SU-DHL-6 (cell line): ENCODE measurements around the gene SLC19A1.

Source experiments
- H2AFZ ChIP-seq: fragments of 200-600 bp; sonication (generic); 2 replicates; pipeline ENCODE4 v1.6.1; 2014; ENCODE audit warnings: low read depth, mild to moderate bottlenecking, moderate library complexity, mixed read lengths, antibody characterized with exemption, low read length; ENCODE audit not compliant: severe bottlenecking
- H3F3A ChIP-seq: fragments of 200-600 bp; shearing (Covaris generic); 2 replicates; pipeline ENCODE4 v1.6.0; 2016; ENCODE audit warnings: antibody characterized with exemption, mild to moderate bottlenecking; ENCODE audit not compliant: insufficient read depth
- H3K27ac ChIP-seq: fragments of 200-600 bp; sonication (generic); 2 replicates; pipeline ENCODE4 v1.5.1; 2016; ENCODE audit warnings: low read depth, mild to moderate bottlenecking, low read length, moderate library complexity, mixed read lengths
- H3K27me3 ChIP-seq: fragments of 200-600 bp; sonication (generic), shearing (Covaris generic); 2 replicates; pipeline ENCODE4 v1.6.0; 2014; ENCODE audit warnings: mild to moderate bottlenecking, low read length
- H3K36me3 ChIP-seq: fragments of 200-600 bp; sonication (generic); 2 replicates; pipeline ENCODE4 v1.6.1; 2014; ENCODE audit warnings: mild to moderate bottlenecking, low read length, mixed read lengths
- H3K4me2 ChIP-seq: fragments of 300-600, 200-600 bp; shearing (Covaris generic), sonication (generic); 2 replicates; pipeline ENCODE4 v1.6.0; 2014; ENCODE audit warnings: low read length, low read depth, mild to moderate bottlenecking; ENCODE audit not compliant: poor library complexity, severe bottlenecking
- H3K4me3 ChIP-seq: fragments of 200-600 bp; sonication (generic); 2 replicates; pipeline ENCODE4 v1.5.1; 2014; ENCODE audit warnings: antibody characterized with exemption, low read length, mild to moderate bottlenecking, mixed read lengths; ENCODE audit not compliant: insufficient read depth, poor library complexity, severe bottlenecking
- H3K79me2 ChIP-seq: fragments of 200-600 bp; sonication (generic); 2 replicates; pipeline ENCODE4 v1.6.1; 2014; ENCODE audit warnings: mild to moderate bottlenecking, low read length, moderate library complexity; ENCODE audit not compliant: insufficient read depth
- H3K9ac ChIP-seq: fragments of 200-600 bp; sonication (generic); 2 replicates; pipeline ENCODE4 v1.7.0; 2014; ENCODE audit warnings: mild to moderate bottlenecking, low read length
- H3K9me2 ChIP-seq: fragments of 200-600 bp; sonication (generic); replicated peaks from 2 replicates; pipeline ENCODE4 v1.6.1; 2014; ENCODE audit warnings: low read length; ENCODE audit not compliant: insufficient read depth
- H3K9me3 ChIP-seq: fragments of 200-600 bp; sonication (generic); 2 replicates; pipeline ENCODE4 v1.6.1; 2014; ENCODE audit warnings: low read length, mixed read lengths; ENCODE audit not compliant: insufficient read depth
- H4K20me1 ChIP-seq: fragments of 200-600 bp; sonication (generic); 2 replicates; pipeline ENCODE4 v1.6.1; 2014; ENCODE audit warnings: low read depth, mild to moderate bottlenecking, antibody characterized with exemption, low read length, moderate library complexity, mixed read lengths
- EZH2phosphoT487 ChIP-seq: fragments of 200-600 bp; sonication (generic), shearing (Covaris generic); conservative IDR thresholded peaks from 2 replicates; pipeline ENCODE4 v1.6.1; 2018; ENCODE audit warnings: mild to moderate bottlenecking, antibody characterized with exemption, low read length, moderate library complexity, mixed read lengths
- TF ChIP-seq, protein P1 (sequence below): fragments of 200-600 bp; sonication (generic); IDR thresholded peaks from one replicate; pipeline ENCODE4 v1.5.1; 2017; ENCODE audit warnings: antibody characterized with exemption, mild to moderate bottlenecking, low read length, moderate library complexity; ENCODE audit not compliant: insufficient read depth, poor library complexity, severe bottlenecking

The SLC19A1 gene

DNA sequence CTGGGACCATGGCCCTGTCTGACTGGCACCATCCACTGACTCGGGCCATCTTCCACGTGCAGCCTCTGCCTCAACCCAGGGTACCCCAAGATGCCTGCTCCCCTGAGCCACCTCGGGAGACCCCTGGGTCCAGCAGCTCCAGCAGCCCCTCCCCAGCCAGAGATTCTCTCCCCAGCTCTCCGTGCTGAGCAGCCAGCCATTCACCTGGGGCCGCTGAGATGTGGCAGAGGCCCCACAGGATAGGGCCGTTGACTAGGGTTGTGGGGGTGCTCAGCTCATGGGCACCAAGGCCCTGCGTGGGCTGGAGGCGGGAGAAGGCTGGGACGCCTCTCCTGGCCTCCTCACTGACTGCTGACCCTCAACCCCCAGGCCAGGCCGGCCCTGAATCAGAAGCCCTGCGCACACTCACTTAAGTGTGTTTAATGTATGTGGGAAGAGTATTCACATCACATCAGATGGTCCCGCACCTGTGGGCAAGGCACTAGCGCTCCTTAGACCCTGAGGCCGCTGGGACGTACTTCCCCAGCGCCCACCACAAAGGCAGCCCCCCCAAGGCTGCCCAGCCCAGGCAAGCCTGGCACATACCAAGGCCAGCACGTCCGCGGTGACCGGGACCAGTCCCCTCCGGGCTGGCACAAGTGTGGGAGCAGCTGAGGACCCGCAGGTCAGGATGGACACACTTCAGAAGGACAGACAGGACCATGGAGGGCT lies 27.8 kb downstream of the SLC19A1 start:
- no peaks in the 10 kb centered on the region for H3K27me3 ChIP-seq
- no peak overlapping the region for H3K27ac ChIP-seq
- peaks cover 3% of the 10 kb centered on the region; the same call in 1 of the 2 replicates for H3F3A ChIP-seq
- H3K4me3 ChIP-seq, result no peak overlapping the region
- no peaks in the 10 kb centered on the region for H4K20me1 ChIP-seq
- no peak overlapping the region for H3K9ac ChIP-seq
- H3K9me2 ChIP-seq, result no peaks in the 10 kb centered on the region
- H2AFZ ChIP-seq, result no peak overlapping the region
- TF ChIP-seq EZH2phosphoT487, result no peak
- TF ChIP-seq, protein P1, sequence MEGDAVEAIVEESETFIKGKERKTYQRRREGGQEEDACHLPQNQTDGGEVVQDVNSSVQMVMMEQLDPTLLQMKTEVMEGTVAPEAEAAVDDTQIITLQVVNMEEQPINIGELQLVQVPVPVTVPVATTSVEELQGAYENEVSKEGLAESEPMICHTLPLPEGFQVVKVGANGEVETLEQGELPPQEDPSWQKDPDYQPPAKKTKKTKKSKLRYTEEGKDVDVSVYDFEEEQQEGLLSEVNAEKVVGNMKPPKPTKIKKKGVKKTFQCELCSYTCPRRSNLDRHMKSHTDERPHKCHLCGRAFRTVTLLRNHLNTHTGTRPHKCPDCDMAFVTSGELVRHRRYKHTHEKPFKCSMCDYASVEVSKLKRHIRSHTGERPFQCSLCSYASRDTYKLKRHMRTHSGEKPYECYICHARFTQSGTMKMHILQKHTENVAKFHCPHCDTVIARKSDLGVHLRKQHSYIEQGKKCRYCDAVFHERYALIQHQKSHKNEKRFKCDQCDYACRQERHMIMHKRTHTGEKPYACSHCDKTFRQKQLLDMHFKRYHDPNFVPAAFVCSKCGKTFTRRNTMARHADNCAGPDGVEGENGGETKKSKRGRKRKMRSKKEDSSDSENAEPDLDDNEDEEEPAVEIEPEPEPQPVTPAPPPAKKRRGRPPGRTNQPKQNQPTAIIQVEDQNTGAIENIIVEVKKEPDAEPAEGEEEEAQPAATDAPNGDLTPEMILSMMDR, result no peak
- H3K36me3 ChIP-seq, result peaks cover 16% of the 10 kb centered on the region
- H3K79me2 ChIP-seq, result no peaks in the 10 kb centered on the region
- no peak overlapping the region for H3K4me2 ChIP-seq
- no peaks in the 10 kb centered on the region for H3K9me3 ChIP-seq

- Histone ChIP-seq H3K36me3 (peaks cover 10% of the 10 kb centered on the region), H3K9ac (no peak overlapping the region), H3K27me3 (no peaks in the 10 kb centered on the region), H3F3A (peaks cover 3% of the 10 kb centered on the region; the same call in 1 of the 2 replicates), H4K20me1 (no peaks in the 10 kb centered on the region), H3K27ac (no peak overlapping the region), H3K79me2 (no peaks in the 10 kb centered on the region), H2AFZ (no peak overlapping the region), H3K4me2 (no peak overlapping the region), H3K9me3 (no peaks in the 10 kb centered on the region), H3K9me2 (no peaks in the 10 kb centered on the region), H3K4me3 (no peak overlapping the region)
- TF ChIP-seq EZH2phosphoT487, result no peak
- TF ChIP-seq, protein P1, result no peak
Observed at GRCh38 chr21:45513741-45514310, 28.4 kb downstream of the SLC19A1 start.

DNA sequence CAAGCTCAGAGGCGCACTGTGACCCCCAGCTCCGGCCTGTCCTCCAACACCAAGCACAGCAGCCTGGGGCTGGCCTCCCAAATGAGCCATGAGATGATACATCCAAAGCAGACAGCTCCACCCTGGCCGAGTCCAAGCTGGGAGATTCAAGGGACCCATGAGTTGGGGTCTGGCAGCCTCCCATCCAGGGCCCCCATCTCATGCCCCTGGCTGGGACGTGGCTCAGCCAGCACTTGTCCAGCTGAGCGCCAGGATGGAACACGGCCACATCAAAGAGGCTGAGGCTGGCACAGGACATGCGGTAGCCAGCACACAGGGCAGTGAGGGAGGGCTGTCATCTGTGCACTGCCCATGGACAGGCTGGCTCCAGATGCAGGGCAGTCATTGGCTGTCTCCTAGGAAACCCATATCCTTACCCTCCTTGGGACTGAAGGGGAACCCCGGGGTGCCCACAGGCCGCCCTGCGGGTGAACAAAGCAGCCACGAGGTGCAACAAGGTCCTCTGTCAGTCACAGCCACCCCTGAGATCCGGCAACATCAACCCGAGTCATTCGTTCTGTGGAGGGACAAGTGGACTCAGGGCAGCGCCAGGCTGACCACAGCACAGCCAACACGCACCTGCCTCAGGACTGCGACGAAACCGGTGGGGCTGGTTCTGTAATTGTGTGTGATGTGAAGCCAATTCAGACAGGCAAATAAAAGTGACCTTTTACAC lies 29.1 kb downstream of the SLC19A1 start:
- Histone ChIP-seq H3K36me3 (peaks cover 3% of the 10 kb centered on the region; the same call in 1 of the 2 replicates), H3K4me2 (no peak overlapping the region)

More for the DNA sequence above, 29.1 kb downstream of the SLC19A1 start:
- no peaks in the 10 kb centered on the region for H3K9me3 ChIP-seq
- no peak for TF ChIP-seq EZH2phosphoT487
- TF ChIP-seq, protein P1, result no peak
- H3K27ac ChIP-seq, result no peak overlapping the region
- H3K9me2 ChIP-seq, result no peaks in the 10 kb centered on the region
- no peak overlapping the region for H3K4me3 ChIP-seq
- peaks cover 3% of the 10 kb centered on the region; the same call in 1 of the 2 replicates for H3F3A ChIP-seq
- H4K20me1 ChIP-seq, result no peaks in the 10 kb centered on the region
- H3K27me3 ChIP-seq, result no peaks in the 10 kb centered on the region
- H3K79me2 ChIP-seq, result no peaks in the 10 kb centered on the region
- no peak overlapping the region for H2AFZ ChIP-seq
- no peak overlapping the region for H3K9ac ChIP-seq
